ENCODE measurements around the gene GABRE.
A peak's percentile ranks its signal among the peaks of the same experiment; 100 is the strongest.

GABRE gene

GRCh38 chrX:151984902-151985301 lies 10.4 kb upstream of the GABRE start:
- Histone ChIP-seq H3K36me3 (ENCODE audit: control insufficient read depth, insufficient read depth, low read length) (no peaks in the 10 kb centered on the region), H3K4me3 (ENCODE audit: low read depth, low read length) (no peak overlapping the region), H3K27me3 (ENCODE audit: control insufficient read depth, insufficient read depth, low read length) (no peaks in the 10 kb centered on the region), H3K9ac (ENCODE audit: low read depth, low read length) (no peak overlapping the region), H3K4me1 (ENCODE audit: control insufficient read depth, insufficient read depth, low read length) (no peaks in the 10 kb centered on the region), H3K27ac (ENCODE audit: low read depth, low read length) (no peak overlapping the region), H3K9me3 (ENCODE audit: control insufficient read depth, insufficient read depth, low read length) (peaks cover 65% of the 10 kb centered on the region)

- Histone ChIP-seq H3K36me3 (ENCODE audit: control insufficient read depth, insufficient read depth, low read length) (no peaks in the 10 kb centered on the region), H3K9me3 (ENCODE audit: control insufficient read depth, insufficient read depth, low read length) (peaks cover 63% of the 10 kb centered on the region), H3K4me3 (ENCODE audit: low read depth, low read length) (no peak overlapping the region), H3K4me1 (ENCODE audit: control insufficient read depth, insufficient read depth, low read length) (no peaks in the 10 kb centered on the region), H3K27ac (ENCODE audit: low read depth, low read length) (no peak overlapping the region), H3K9ac (ENCODE audit: low read depth, low read length) (no peak overlapping the region), H3K27me3 (ENCODE audit: control insufficient read depth, insufficient read depth, low read length) (no peaks in the 10 kb centered on the region)
Observed at GRCh38 chrX:151984328-151984727, 9.9 kb upstream of the GABRE start.

GRCh38 chrX:151983186-151983585 lies 8.7 kb upstream of the GABRE start:
- Histone ChIP-seq H3K27me3 (ENCODE audit: control insufficient read depth, insufficient read depth, low read length) (no peaks in the 10 kb centered on the region), H3K9ac (ENCODE audit: low read depth, low read length) (no peak overlapping the region), H3K36me3 (ENCODE audit: control insufficient read depth, insufficient read depth, low read length) (no peaks in the 10 kb centered on the region), H3K4me1 (ENCODE audit: control insufficient read depth, insufficient read depth, low read length) (no peaks in the 10 kb centered on the region), H3K9me3 (ENCODE audit: control insufficient read depth, insufficient read depth, low read length) (peaks cover 61% of the 10 kb centered on the region), H3K4me3 (ENCODE audit: low read depth, low read length) (no peak overlapping the region), H3K27ac (ENCODE audit: low read depth, low read length) (no peak overlapping the region)

- Histone ChIP-seq H3K27ac (ENCODE audit: low read depth, low read length) (no peak overlapping the region), H3K4me3 (ENCODE audit: low read depth, low read length) (no peak overlapping the region), H3K4me1 (ENCODE audit: control insufficient read depth, insufficient read depth, low read length) (no peaks in the 10 kb centered on the region), H3K9ac (ENCODE audit: low read depth, low read length) (no peak overlapping the region), H3K9me3 (ENCODE audit: control insufficient read depth, insufficient read depth, low read length) (peaks cover 62% of the 10 kb centered on the region), H3K36me3 (ENCODE audit: control insufficient read depth, insufficient read depth, low read length) (no peaks in the 10 kb centered on the region), H3K27me3 (ENCODE audit: control insufficient read depth, insufficient read depth, low read length) (no peaks in the 10 kb centered on the region)
Observed at GRCh38 chrX:151982222-151982621, 7.7 kb upstream of the GABRE start.

- no peak overlapping the region for H3K9ac ChIP-seq (ENCODE audit: low read depth, low read length)
- H3K27me3 ChIP-seq (ENCODE audit: control insufficient read depth, insufficient read depth, low read length): no peaks in the 10 kb centered on the region
- no peak overlapping the region for H3K4me3 ChIP-seq (ENCODE audit: low read depth, low read length)
- H3K27ac ChIP-seq (ENCODE audit: low read depth, low read length): no peak overlapping the region
- no peaks in the 10 kb centered on the region for H3K4me1 ChIP-seq (ENCODE audit: control insufficient read depth, insufficient read depth, low read length)
- H3K36me3 ChIP-seq (ENCODE audit: control insufficient read depth, insufficient read depth, low read length): no peaks in the 10 kb centered on the region
- peaks cover 55% of the 10 kb centered on the region for H3K9me3 ChIP-seq (ENCODE audit: control insufficient read depth, insufficient read depth, low read length)
Observed at GRCh38 chrX:151981129-151981528, 6.7 kb upstream of the GABRE start.

GRCh38 chrX:151977923-151978322 lies 3.4 kb upstream of the GABRE start:
- Histone ChIP-seq H3K27ac (ENCODE audit: low read depth, low read length) (no peak overlapping the region), H3K36me3 (ENCODE audit: control insufficient read depth, insufficient read depth, low read length) (no peaks in the 10 kb centered on the region), H3K9ac (ENCODE audit: low read depth, low read length) (no peak overlapping the region), H3K27me3 (ENCODE audit: control insufficient read depth, insufficient read depth, low read length) (peaks cover 25% of the 10 kb centered on the region), H3K4me1 (ENCODE audit: control insufficient read depth, insufficient read depth, low read length) (0 out of 2 replicates have a peak, but pooled peaks cover 2% of the 10 kb centered on the region), H3K9me3 (ENCODE audit: control insufficient read depth, insufficient read depth, low read length) (peaks cover 43% of the 10 kb centered on the region), H3K4me3 (ENCODE audit: low read depth, low read length) (no peak overlapping the region)

GRCh38 chrX:151977009-151977408 lies 2.5 kb upstream of the GABRE start:
- Histone ChIP-seq H3K9ac (ENCODE audit: low read depth, low read length) (no peak overlapping the region), H3K36me3 (ENCODE audit: control insufficient read depth, insufficient read depth, low read length) (no peaks in the 10 kb centered on the region), H3K4me1 (ENCODE audit: control insufficient read depth, insufficient read depth, low read length) (0 out of 2 replicates have a peak, but pooled peaks cover 2% of the 10 kb centered on the region), H3K27ac (ENCODE audit: low read depth, low read length) (no peak overlapping the region), H3K9me3 (ENCODE audit: control insufficient read depth, insufficient read depth, low read length) (peaks cover 42% of the 10 kb centered on the region), H3K4me3 (ENCODE audit: low read depth, low read length) (no peak overlapping the region), H3K27me3 (ENCODE audit: control insufficient read depth, insufficient read depth, low read length) (peaks cover 25% of the 10 kb centered on the region)

- Histone ChIP-seq H3K27ac (ENCODE audit: low read depth, low read length) (no peak overlapping the region), H3K27me3 (ENCODE audit: control insufficient read depth, insufficient read depth, low read length) (peaks cover 25% of the 10 kb centered on the region), H3K4me1 (ENCODE audit: control insufficient read depth, insufficient read depth, low read length) (0 out of 2 replicates have a peak, but pooled peaks cover 2% of the 10 kb centered on the region), H3K4me3 (ENCODE audit: low read depth, low read length) (no peak overlapping the region), H3K9me3 (ENCODE audit: control insufficient read depth, insufficient read depth, low read length) (peaks cover 35% of the 10 kb centered on the region), H3K36me3 (ENCODE audit: control insufficient read depth, insufficient read depth, low read length) (no peaks in the 10 kb centered on the region), H3K9ac (ENCODE audit: low read depth, low read length) (no peak overlapping the region)
Observed at GRCh38 chrX:151975736-151976275, 1.3 kb upstream of the GABRE start.

GRCh38 chrX:151975228-151975593 lies 735 bp upstream of the GABRE start:
- peaks cover 25% of the 10 kb centered on the region for H3K27me3 ChIP-seq (ENCODE audit: control insufficient read depth, insufficient read depth, low read length)
- no peak overlapping the region for H3K9ac ChIP-seq (ENCODE audit: low read depth, low read length)
- H3K4me1 ChIP-seq (ENCODE audit: control insufficient read depth, insufficient read depth, low read length): 0 out of 2 replicates have a peak, but pooled peaks cover 2% of the 10 kb centered on the region
- no peak overlapping the region for H3K27ac ChIP-seq (ENCODE audit: low read depth, low read length)
- peaks cover 32% of the 10 kb centered on the region for H3K9me3 ChIP-seq (ENCODE audit: control insufficient read depth, insufficient read depth, low read length)
- no peaks in the 10 kb centered on the region for H3K36me3 ChIP-seq (ENCODE audit: control insufficient read depth, insufficient read depth, low read length)
- H3K4me3 ChIP-seq (ENCODE audit: low read depth, low read length): peak overlapping the region; percentile 42; the same call in 1 of the 2 replicates

- Histone ChIP-seq H3K4me3 (ENCODE audit: low read depth, low read length) (peak overlapping the region; percentile 42; the same call in 1 of the 2 replicates), H3K27ac (ENCODE audit: low read depth, low read length) (no peak overlapping the region), H3K9ac (ENCODE audit: low read depth, low read length) (no peak overlapping the region), H3K4me1 (ENCODE audit: control insufficient read depth, insufficient read depth, low read length) (0 out of 2 replicates have a peak, but pooled peaks cover 2% of the 10 kb centered on the region), H3K27me3 (ENCODE audit: control insufficient read depth, insufficient read depth, low read length) (peaks cover 25% of the 10 kb centered on the region), H3K9me3 (ENCODE audit: control insufficient read depth, insufficient read depth, low read length) (peaks cover 36% of the 10 kb centered on the region), H3K36me3 (ENCODE audit: control insufficient read depth, insufficient read depth, low read length) (no peaks in the 10 kb centered on the region)
Observed at GRCh38 chrX:151973851-151974335, 583 bp downstream of the GABRE start.

GRCh38 chrX:151973060-151973661 lies 1.3 kb downstream of the GABRE start:
- Histone ChIP-seq H3K36me3 (ENCODE audit: control insufficient read depth, insufficient read depth, low read length) (no peaks in the 10 kb centered on the region), H3K9me3 (ENCODE audit: control insufficient read depth, insufficient read depth, low read length) (peaks cover 40% of the 10 kb centered on the region), H3K4me1 (ENCODE audit: control insufficient read depth, insufficient read depth, low read length) (0 out of 2 replicates have a peak, but pooled peaks cover 2% of the 10 kb centered on the region), H3K4me3 (ENCODE audit: low read depth, low read length) (0 out of 2 replicates have a peak overlapping the region, but pooled peaks have one; percentile 4), H3K27ac (ENCODE audit: low read depth, low read length) (no peak overlapping the region), H3K9ac (ENCODE audit: low read depth, low read length) (no peak overlapping the region), H3K27me3 (ENCODE audit: control insufficient read depth, insufficient read depth, low read length) (peaks cover 25% of the 10 kb centered on the region)

All from HUES48 (cell line).